Measurements from ENCODE around the gene STX11.

STX11 gene

DNA sequence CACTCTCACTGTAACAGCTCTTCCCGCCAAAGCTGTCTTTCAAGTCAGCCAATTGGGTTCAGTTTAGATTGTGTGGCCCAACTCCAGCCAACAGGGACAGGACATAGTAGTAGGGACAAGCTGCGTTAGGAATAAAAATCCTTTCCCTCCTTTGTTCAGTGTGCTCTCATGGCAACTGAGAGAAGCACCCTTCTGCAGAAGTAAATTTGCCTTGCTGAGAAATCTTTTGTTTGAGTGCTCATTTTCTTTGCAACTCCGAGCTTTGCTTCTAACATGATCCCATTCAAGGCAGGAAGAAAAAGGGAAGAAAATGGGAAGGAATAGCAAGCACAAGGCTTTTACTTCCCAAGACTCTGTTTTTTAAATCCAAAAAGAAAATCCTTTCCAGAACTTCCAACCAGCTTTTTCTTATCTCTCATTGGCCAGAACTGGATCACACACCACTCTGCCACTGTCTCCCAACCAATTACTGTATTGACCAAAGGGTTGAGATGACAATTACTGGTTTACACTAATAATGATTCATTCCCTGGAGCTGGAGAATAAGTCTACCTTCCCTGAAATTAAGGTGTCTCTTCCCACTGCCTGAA is 52.7 kb downstream of the STX11 start:
- no peak for ATAC-seq (ENCODE audit: insufficient read depth, low read depth)
- no peak overlapping the region for H2AFZ ChIP-seq (ENCODE audit: low read depth, low read length)

DNA sequence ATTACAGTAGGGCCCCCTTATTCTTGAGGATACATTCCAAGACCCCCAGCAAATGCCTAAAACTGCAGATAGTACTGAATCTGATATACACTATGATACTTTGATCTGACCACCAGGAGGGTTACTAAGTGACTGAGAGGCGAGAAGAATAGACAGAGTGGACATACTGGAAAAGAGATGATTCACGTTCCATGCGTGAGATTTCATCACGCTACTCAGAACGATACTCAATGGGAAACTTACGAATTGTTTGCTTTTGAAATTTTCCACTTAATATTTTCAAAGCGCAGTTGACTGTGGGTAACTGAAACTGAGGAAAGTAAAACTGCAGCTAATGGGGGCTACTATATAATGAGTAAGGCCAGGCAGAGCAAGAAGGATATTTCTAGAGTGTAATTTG is 60.8 kb downstream of the STX11 start:
- H3K4me1 ChIP-seq (ENCODE audit: insufficient read depth, low read length), result peaks cover 12% of the 10 kb centered on the region
- no peak for TF ChIP-seq EZH2 (IDR thresholded peaks at IDR 0.05; ENCODE audit: borderline replicate concordance, low read depth, low read length, severe bottlenecking)
- peaks cover 8% of the 10 kb centered on the region for H3K9me3 ChIP-seq (ENCODE audit: insufficient read depth, low read length, severe bottlenecking)
- no peak overlapping the region for H2AFZ ChIP-seq (ENCODE audit: low read depth, low read length)
- H3K27me3 ChIP-seq (ENCODE audit: insufficient read depth, low read length, poor library complexity), result peaks cover 3% of the 10 kb centered on the region
- no peak overlapping the region for H3K4me2 ChIP-seq (ENCODE audit: insufficient read depth, low read length)
- H3K79me2 ChIP-seq (ENCODE audit: insufficient read depth, low read length), result no peaks in the 10 kb centered on the region
- no peak overlapping the region for H3K9ac ChIP-seq (ENCODE audit: low read depth, low read length)
- no peaks in the 10 kb centered on the region for H4K20me1 ChIP-seq (ENCODE audit: insufficient read depth, low read length)
- DNase-seq, result no peak
- H3K27ac ChIP-seq (ENCODE audit: low read length), result no peak overlapping the region
- ATAC-seq (ENCODE audit: insufficient read depth, low read depth), result no peak
- no peak overlapping the region for H3K4me3 ChIP-seq (ENCODE audit: low read depth in 1 of 2, low read length in 2 of 2)
- no peaks in the 10 kb centered on the region for H3K36me3 ChIP-seq (ENCODE audit: insufficient read depth, low read length)

More for the DNA sequence above, 52.7 kb downstream of the STX11 start:
- H3K9ac ChIP-seq (ENCODE audit: low read depth, low read length), result no peak overlapping the region
- H3K4me3 ChIP-seq (ENCODE audit: low read depth in 1 of 2, low read length in 2 of 2), result no peak overlapping the region
- no peak for DNase-seq
- H4K20me1 ChIP-seq (ENCODE audit: insufficient read depth, low read length), result no peaks in the 10 kb centered on the region
- H3K4me1 ChIP-seq (ENCODE audit: insufficient read depth, low read length), result no peaks in the 10 kb centered on the region
- H3K4me2 ChIP-seq (ENCODE audit: insufficient read depth, low read length), result no peak overlapping the region
- H3K27me3 ChIP-seq (ENCODE audit: insufficient read depth, low read length, poor library complexity), result no peaks in the 10 kb centered on the region
- TF ChIP-seq, protein P1, sequence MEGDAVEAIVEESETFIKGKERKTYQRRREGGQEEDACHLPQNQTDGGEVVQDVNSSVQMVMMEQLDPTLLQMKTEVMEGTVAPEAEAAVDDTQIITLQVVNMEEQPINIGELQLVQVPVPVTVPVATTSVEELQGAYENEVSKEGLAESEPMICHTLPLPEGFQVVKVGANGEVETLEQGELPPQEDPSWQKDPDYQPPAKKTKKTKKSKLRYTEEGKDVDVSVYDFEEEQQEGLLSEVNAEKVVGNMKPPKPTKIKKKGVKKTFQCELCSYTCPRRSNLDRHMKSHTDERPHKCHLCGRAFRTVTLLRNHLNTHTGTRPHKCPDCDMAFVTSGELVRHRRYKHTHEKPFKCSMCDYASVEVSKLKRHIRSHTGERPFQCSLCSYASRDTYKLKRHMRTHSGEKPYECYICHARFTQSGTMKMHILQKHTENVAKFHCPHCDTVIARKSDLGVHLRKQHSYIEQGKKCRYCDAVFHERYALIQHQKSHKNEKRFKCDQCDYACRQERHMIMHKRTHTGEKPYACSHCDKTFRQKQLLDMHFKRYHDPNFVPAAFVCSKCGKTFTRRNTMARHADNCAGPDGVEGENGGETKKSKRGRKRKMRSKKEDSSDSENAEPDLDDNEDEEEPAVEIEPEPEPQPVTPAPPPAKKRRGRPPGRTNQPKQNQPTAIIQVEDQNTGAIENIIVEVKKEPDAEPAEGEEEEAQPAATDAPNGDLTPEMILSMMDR (IDR thresholded peaks at IDR 0.05; ENCODE audit: borderline replicate concordance, extremely low read depth, low read length, poor library complexity, severe bottlenecking), result no peak
- no peak for TF ChIP-seq EZH2 (IDR thresholded peaks at IDR 0.05; ENCODE audit: borderline replicate concordance, low read depth, low read length, severe bottlenecking)
- H3K9me3 ChIP-seq (ENCODE audit: insufficient read depth, low read length, severe bottlenecking), result peaks cover 18% of the 10 kb centered on the region
- no peak overlapping the region for H3K27ac ChIP-seq (ENCODE audit: low read length)
- H3K79me2 ChIP-seq (ENCODE audit: insufficient read depth, low read length), result no peaks in the 10 kb centered on the region
- no peaks in the 10 kb centered on the region for H3K36me3 ChIP-seq (ENCODE audit: insufficient read depth, low read length)

DNA sequence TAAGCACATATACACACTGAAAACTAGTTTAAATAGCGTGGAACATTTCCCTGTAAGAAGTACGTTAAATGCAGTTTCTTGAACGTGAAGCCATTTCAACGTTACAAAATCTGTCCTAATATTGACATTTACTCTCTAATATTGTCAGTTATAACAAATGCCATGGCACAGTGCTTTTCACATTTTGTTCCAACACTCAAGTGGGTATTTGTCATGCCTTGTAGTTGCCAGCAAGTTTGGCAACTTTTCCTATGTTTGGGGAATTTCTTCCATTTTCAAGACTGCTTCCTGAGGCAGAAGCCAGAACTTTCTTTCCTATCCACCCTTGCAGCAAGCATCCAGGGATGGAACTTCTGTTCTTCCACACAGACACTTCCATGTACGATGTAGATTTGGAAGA is 63.0 kb downstream of the STX11 start:
- no peak for TF ChIP-seq EZH2 (IDR thresholded peaks at IDR 0.05; ENCODE audit: borderline replicate concordance, low read depth, low read length, severe bottlenecking)
- TF ChIP-seq, protein P1 (IDR thresholded peaks at IDR 0.05; ENCODE audit: borderline replicate concordance, extremely low read depth, low read length, poor library complexity, severe bottlenecking), result no peak
- peaks cover 3% of the 10 kb centered on the region for H3K27me3 ChIP-seq (ENCODE audit: insufficient read depth, low read length, poor library complexity)
- H3K4me3 ChIP-seq (ENCODE audit: low read depth in 1 of 2, low read length in 2 of 2), result no peak overlapping the region
- H2AFZ ChIP-seq (ENCODE audit: low read depth, low read length), result peak overlapping the region; percentile 27; the same call in 1 of the 2 replicates
- peaks cover 27% of the 10 kb centered on the region for H3K4me1 ChIP-seq (ENCODE audit: insufficient read depth, low read length)
- DNase-seq, result no peak
- peaks cover 8% of the 10 kb centered on the region for H3K9me3 ChIP-seq (ENCODE audit: insufficient read depth, low read length, severe bottlenecking)
- H3K36me3 ChIP-seq (ENCODE audit: insufficient read depth, low read length), result no peaks in the 10 kb centered on the region
- H4K20me1 ChIP-seq (ENCODE audit: insufficient read depth, low read length), result no peaks in the 10 kb centered on the region
- H3K4me2 ChIP-seq (ENCODE audit: insufficient read depth, low read length), result no peak overlapping the region
- no peak overlapping the region for H3K27ac ChIP-seq (ENCODE audit: low read length)
- no peaks in the 10 kb centered on the region for H3K79me2 ChIP-seq (ENCODE audit: insufficient read depth, low read length)
- no peak for ATAC-seq (ENCODE audit: insufficient read depth, low read depth)
- H3K9ac ChIP-seq (ENCODE audit: low read depth, low read length), result no peak overlapping the region

DNA sequence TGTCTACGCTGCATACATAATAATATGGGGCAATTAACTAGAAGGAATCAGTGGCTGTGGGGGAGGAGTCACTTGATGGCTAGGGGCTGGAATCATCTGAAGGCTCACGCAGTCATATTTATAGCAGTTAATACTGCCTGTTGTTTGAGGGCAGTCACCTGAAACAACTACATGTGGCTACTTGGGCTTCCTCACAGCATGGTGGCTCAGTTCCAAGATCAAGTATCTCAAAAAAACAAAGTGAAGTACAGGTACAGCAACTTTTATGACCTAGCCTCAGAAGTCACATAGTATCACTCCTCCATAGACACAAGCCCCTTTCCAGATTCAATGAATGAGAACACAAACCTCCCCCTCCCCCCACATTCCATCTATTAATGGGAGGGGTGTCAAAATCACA is 63.7 kb downstream of the STX11 start:
- ATAC-seq (ENCODE audit: insufficient read depth, low read depth), result no peak
- Histone ChIP-seq H2AFZ (ENCODE audit: low read depth, low read length) (no peak overlapping the region), H3K9me3 (ENCODE audit: insufficient read depth, low read length, severe bottlenecking) (peaks cover 8% of the 10 kb centered on the region), H3K4me3 (ENCODE audit: low read depth in 1 of 2, low read length in 2 of 2) (no peak overlapping the region), H3K4me2 (ENCODE audit: insufficient read depth, low read length) (no peak overlapping the region), H3K36me3 (ENCODE audit: insufficient read depth, low read length) (no peaks in the 10 kb centered on the region), H3K9ac (ENCODE audit: low read depth, low read length) (no peak overlapping the region), H3K27ac (ENCODE audit: low read length) (no peak overlapping the region), H3K27me3 (ENCODE audit: insufficient read depth, low read length, poor library complexity) (peaks cover under 1% of the 10 kb centered on the region), H3K79me2 (ENCODE audit: insufficient read depth, low read length) (no peaks in the 10 kb centered on the region), H4K20me1 (ENCODE audit: insufficient read depth, low read length) (no peaks in the 10 kb centered on the region), H3K4me1 (ENCODE audit: insufficient read depth, low read length) (peaks cover 31% of the 10 kb centered on the region)
- TF ChIP-seq, protein P1 (IDR thresholded peaks at IDR 0.05; ENCODE audit: borderline replicate concordance, extremely low read depth, low read length, poor library complexity, severe bottlenecking), result no peak
- no peak for TF ChIP-seq EZH2 (IDR thresholded peaks at IDR 0.05; ENCODE audit: borderline replicate concordance, low read depth, low read length, severe bottlenecking)
- DNase-seq, result no peak

Measured in DND-41 (cell line).